ENCODE measurements around the gene RASAL1.

Gene RASAL1

DNA sequence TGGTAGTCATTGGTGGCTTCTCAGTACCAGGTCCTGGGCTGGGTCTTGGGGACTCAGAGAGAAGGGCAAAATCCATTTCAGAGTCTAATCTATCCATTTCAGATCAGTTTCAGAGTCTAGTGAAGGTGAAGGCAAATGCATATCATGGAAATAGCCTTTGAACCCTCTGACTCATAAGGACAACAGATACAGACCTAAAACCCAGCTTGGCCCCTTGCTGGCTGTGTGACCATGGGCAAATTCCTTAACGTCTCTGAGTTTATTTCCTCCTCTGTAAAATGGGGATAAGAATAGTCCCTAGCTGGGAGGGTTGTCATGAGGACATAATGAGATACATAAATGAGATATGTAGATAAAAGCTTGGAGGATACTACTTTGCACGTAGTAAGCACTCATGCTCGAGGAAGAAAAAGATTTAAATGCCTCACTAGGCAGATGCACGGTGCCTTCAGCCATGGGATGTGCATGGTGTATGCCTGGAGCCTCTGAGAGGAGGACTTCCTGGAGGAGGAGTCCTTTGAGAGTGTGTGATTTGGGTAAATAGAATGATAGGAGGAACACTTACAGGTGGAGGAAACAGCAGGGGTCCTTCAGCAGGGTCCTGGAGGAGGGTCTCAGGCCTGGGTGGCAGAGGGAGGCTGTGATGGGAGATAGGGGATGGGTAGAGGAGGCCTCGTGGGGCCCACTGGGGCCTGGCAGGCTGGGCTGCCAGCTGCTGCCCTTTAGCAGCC, 71.0 kb downstream of the RASAL1 start:
- intact Hi-C loops (cut with DNase I), result no loop called here

DNA sequence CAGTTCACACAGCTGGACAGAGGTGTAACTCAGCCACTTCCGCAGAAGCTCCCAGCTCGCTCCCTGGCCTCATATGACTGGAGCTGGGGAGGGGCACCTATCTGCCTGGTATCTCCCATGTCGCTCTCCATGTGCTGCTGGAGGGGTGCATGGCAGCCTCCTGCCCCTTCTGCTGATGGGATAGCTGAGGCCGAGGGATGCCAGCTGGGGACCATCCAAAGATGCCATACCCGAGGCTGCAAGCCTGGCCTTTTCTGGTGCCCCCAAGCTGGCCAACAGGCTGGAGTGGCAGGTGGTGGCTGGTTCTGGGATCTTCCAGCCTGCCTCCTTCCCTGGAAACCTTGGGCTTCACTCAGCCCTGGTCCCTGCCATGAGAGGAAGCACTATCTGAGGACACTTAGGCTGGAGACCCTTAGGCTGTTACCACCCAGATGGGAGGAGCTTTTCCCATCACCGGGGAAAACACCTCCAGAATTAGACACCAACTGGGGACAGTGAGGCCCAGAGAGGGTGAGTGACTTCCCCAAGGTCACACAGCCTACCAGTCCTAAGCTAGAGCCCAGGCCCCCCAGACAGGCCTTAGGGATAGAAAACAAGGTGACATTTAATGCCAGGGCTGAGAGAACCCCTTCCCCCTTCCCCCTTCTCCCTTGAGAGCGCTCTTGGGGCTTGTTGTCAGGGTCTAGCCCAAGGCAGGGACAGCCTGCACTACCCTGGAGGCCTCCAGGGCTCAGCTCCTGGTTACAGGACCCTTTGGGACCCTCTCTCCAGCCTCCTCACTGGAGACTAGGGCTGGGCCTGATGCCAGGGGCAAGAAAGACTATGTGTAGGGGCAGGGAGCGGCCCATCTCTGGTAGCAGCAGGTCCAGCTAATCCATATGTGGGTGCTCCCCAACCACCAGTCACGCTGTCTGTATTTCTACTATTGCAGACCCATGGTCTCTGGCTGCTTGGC, 71.9 kb downstream of the RASAL1 start:
- intact Hi-C loops (cut with DNase I), result no loop called here
- DNase-seq, result no peak

More for the DNA sequence above, 71.0 kb downstream of the RASAL1 start:
- no peak for DNase-seq

GRCh38 chr12:113062502-113063395, 72.8 kb downstream of the RASAL1 start:
- no peak for DNase-seq

GRCh38 chr12:113061061-113061694, 74.4 kb downstream of the RASAL1 start:
- DNase-seq, result peak in 1 of 10 donors; percentile 69
- intact Hi-C loops (cut with DNase I), result no loop called here

More at GRCh38 chr12:113062502-113063395, 72.8 kb downstream of the RASAL1 start:
- intact Hi-C loops (cut with DNase I), result no loop called here

GRCh38 chr12:113060336-113060960, 75.1 kb downstream of the RASAL1 start:
- intact Hi-C loops (cut with DNase I), result no loop called here
- DNase-seq, result peak in 1 of 10 donors; percentile 63

DNA sequence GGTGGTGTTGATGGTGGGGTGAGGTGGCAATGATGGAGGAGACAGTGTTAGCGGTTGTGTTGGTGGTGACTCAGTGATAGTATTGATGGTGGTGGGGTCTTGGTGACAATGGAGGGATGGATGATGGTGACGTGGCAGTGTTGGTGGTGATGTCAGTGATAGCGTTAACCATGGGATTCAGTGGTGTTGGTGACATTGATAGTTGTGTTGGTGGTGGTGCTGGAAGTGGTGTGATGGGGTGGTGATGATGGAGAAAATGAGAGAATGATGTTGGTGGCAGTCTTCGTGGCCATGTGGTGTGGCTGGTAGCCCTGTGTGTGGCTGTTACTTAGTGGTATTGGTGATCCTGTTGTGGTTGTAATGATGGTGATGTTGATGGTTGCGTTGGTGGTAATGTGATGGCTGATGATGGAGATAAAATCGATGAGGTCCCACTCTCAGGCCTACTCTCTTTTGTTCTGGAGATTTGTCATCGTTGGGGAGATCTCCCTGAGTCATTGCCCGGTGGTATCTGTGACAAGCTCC, 76.4 kb downstream of the RASAL1 start:
- intact Hi-C loops (cut with DNase I), result no loop called here
- DNase-seq, result peak in 1 of 10 donors; percentile 19

- intact Hi-C loops (cut with DNase I), result no loop called here
- no peak for DNase-seq
Measured at GRCh38 chr12:113058553-113058952, 77.0 kb downstream of the RASAL1 start.

GRCh38 chr12:113057565-113058485, 77.7 kb downstream of the RASAL1 start:
- peak in 3 of 10 donors; percentile 36 to 85 (median 75) for DNase-seq
- intact Hi-C loops (cut with DNase I), result no loop called here

GRCh38 chr12:113056631-113057488, 78.7 kb downstream of the RASAL1 start, which contains the start of gene DTX1:
DTX1 (plus strand) TSS chr12:113056730; CDS start chr12:113058193, 1,463 bp downstream.
- DNase-seq, result peak in 9 of 10 donors; percentile 42 to 94 (median 57)

GRCh38 chr12:113056381-113056630, 79.3 kb downstream of the RASAL1 start:
- no peak for DNase-seq
- intact Hi-C loops (cut with DNase I), result no loop called here

More at GRCh38 chr12:113056631-113057488, 78.7 kb downstream of the RASAL1 start, which contains the start of gene DTX1:
- intact Hi-C loops (cut with DNase I), result no loop called here

DNA sequence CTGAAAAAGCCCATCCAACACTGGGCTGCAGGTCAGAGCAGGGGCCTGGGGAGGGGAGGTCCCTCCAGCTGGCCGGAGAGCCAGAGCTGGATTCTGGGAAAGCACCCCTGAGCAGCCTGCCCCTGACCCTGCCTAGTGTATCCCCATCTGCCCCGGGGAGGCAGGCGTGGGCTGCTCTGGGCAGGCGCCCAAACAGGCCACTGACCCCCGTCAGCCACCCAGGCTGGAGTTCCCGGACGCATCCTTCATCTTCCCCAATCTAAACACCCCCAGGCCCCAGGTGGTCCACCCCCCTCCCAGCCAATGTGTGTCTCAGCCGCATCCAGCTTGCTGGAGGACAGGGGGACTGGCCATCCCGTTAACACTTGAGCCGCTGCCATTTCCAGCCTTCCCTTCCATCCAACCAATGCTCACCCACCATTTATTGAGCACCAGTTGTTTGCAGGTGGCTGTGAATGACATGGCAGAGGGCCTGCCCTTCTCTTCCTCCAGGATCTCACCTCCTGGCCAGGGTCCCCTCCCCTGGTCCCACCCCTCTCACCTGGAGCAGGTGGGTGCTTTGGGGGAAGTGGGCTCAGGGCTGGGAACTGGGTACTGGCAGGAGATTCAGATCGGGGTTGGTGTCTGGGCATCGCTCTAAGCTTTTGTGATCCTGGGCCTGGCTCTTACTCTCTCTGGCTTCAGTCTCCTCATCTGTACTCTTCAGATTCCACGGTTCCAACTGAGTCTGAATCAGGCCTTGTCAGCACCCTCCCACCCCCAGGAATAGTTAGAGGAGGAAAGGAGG, 79.8 kb downstream of the RASAL1 start:
- intact Hi-C loops (cut with DNase I), result no loop called here
- no peak for DNase-seq

GRCh38 chr12:113054948-113055486, 80.5 kb downstream of the RASAL1 start:
- no peak for DNase-seq
- intact Hi-C loops (cut with DNase I), result no loop called here

DNA sequence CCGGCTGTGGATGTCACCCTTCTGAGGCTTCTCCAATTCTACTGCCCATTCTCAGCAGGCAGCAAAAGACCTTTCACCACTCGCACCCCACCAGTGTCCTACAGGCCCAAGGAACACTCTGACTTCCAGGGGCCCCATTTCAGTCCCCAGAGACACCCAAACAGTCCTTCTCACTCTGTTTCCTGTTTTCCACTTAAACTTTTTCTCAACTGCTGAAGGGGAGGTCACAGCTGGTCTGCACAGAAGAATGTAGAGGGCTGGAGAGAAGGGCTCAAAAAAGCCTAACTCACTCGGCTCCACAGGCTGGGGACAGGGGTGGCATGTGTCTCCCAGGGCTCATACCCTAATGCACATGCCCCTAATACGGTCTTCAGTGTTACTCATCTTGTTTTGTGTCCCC, 83.2 kb downstream of the RASAL1 start:
- DNase-seq, result no peak
- intact Hi-C loops (cut with DNase I), result no loop called here

DNA sequence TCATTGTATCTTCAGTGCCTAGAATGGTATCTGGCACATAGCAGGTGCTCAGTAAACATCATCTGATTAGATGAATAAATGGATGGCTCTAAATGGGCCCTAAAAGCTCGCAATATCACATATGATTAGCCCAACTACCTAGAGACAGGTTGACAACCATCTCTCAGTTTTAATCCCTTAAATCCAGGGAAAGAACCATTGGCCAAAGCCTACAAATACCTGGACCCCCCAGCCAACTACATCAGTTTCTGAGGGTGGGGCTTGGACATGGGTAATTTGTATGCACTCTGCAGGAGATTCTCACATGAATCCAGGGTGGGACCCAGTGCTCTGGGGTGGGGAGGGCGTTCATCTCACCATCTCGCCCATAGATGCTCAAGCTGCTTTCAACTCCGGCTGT, 83.8 kb downstream of the RASAL1 start:
- intact Hi-C loops (cut with DNase I), result no loop called here
- no peak for DNase-seq

DNA sequence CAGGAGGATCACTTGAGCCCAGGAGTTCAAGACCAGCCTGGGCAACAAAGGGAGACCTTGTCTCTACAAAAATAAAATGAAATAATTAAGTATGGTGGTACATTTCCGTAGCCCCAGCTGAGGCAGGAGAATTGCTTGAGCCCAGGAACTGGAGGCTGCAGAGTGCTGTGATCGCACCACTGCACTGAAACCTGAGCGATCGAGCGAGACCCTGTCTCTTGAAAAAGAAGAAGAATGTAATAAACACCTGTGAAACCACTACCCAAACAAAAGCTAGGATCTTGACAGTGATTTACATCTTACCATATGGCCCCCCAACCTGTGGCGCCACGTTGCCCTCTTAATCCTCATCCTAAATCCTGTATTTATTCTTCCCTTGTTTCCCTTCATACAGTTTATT, 84.8 kb downstream of the RASAL1 start:
- intact Hi-C loops (cut with DNase I), result no loop called here
- no peak for DNase-seq
